Common myeloid progenitor, CD34-positive (primary cell): Measurements from ENCODE around the gene CMTM4.

Experiments
- CTCF ChIA-PET: fragments of 350-600 bp; sonication (Branson Sonifier 250); formaldehyde crosslinking; loops from one replicate; lab custom pipeline; 2021; ENCODE audit warnings: antibody characterized with exemption; lab: Charles Lee
- POLR2A ChIA-PET: fragments of 350-600 bp; sonication (Branson Sonifier 250); formaldehyde crosslinking; loops from one replicate; lab custom pipeline; 2021; ENCODE audit warnings: antibody characterized with exemption; lab: Charles Lee
- DNase-seq, 3 donors: peaks; one replicate each; pipeline versions ENCODE4 v3.0.0 to v3.0.0-alpha.2; 2013
- H3K27ac ChIP-seq, 2 experiments: 1 replicate in 1 of 2; 2 replicates in 1 of 2; pipeline ENCODE4 v1.7.0; 2013; ENCODE audit warnings: inconsistent platforms in 2 of 2, low read length in 2 of 2, mild to moderate bottlenecking in 2 of 2, low read depth in 1 of 2, moderate library complexity in 1 of 2; ENCODE audit not compliant: severe bottlenecking in 2 of 2, insufficient read depth in 1 of 2, poor library complexity in 1 of 2
- H3K27me3 ChIP-seq, 5 experiments: replicated peaks in 2 of 5; 1 replicate in 3 of 5; 2 replicates in 2 of 5; pipeline versions ENCODE4 v1.6.1 to v1.7.0; 2013; ENCODE audit warnings: low read length in 4 of 5, mild to moderate bottlenecking in 2 of 5, moderate library complexity in 2 of 5, inconsistent platforms in 1 of 5; ENCODE audit not compliant: insufficient read depth in 5 of 5, control insufficient read depth in 4 of 5
- H3K36me3 ChIP-seq, 4 experiments: 1 replicate in 2 of 4; 2 replicates in 2 of 4; pipeline versions ENCODE4 v1.6.1 to v1.7.0; 2013; ENCODE audit warnings: low read length in 3 of 4, control low read depth in 1 of 4, mild to moderate bottlenecking in 1 of 4; ENCODE audit not compliant: control insufficient read depth in 4 of 4, insufficient read depth in 4 of 4
- H3K4me1 ChIP-seq, 4 experiments: 1 replicate in 3 of 4; 2 replicates in 1 of 4; pipeline versions ENCODE4 v1.6.1 to v1.7.1; 2013; ENCODE audit warnings: low read length in 3 of 4, mild to moderate bottlenecking in 3 of 4, control low read depth in 1 of 4, inconsistent platforms in 1 of 4, moderate library complexity in 1 of 4; ENCODE audit not compliant: control insufficient read depth in 4 of 4, insufficient read depth in 4 of 4; ENCODE audit errors: control extremely low read depth in 1 of 4
- H3K4me3 ChIP-seq, 7 experiments: 1 replicate in 4 of 7; 2 replicates in 3 of 7; pipeline versions ENCODE4 v1.5.1 to v1.7.0; 2013; ENCODE audit warnings: mild to moderate bottlenecking in 7 of 7, low read length in 6 of 7, moderate library complexity in 6 of 7, inconsistent platforms in 2 of 7, low read depth in 2 of 7, control low read depth in 1 of 7; ENCODE audit not compliant: insufficient read depth in 4 of 7, control insufficient read depth in 1 of 7; ENCODE audit errors: extremely low read depth in 1 of 7
- H3K9me3 ChIP-seq, 5 experiments: 1 replicate in 4 of 5; 2 replicates in 1 of 5; pipeline versions ENCODE4 v1.6.1 to v1.7.1; 2013; ENCODE audit warnings: low read length in 4 of 5, mild to moderate bottlenecking in 2 of 5, inconsistent platforms in 1 of 5, low read depth in 1 of 5, moderate library complexity in 1 of 5; ENCODE audit not compliant: control insufficient read depth in 4 of 5, insufficient read depth in 2 of 5; ENCODE audit errors: control extremely low read depth in 1 of 5
- WGBS: methylation state at CpG from one replicate; pipeline ENCODE4 v1.1.5; 2013; ENCODE audit not compliant: insufficient coverage; 5-methylcytosine and 5-hydroxymethylcytosine counted together

Gene CMTM4

DNA sequence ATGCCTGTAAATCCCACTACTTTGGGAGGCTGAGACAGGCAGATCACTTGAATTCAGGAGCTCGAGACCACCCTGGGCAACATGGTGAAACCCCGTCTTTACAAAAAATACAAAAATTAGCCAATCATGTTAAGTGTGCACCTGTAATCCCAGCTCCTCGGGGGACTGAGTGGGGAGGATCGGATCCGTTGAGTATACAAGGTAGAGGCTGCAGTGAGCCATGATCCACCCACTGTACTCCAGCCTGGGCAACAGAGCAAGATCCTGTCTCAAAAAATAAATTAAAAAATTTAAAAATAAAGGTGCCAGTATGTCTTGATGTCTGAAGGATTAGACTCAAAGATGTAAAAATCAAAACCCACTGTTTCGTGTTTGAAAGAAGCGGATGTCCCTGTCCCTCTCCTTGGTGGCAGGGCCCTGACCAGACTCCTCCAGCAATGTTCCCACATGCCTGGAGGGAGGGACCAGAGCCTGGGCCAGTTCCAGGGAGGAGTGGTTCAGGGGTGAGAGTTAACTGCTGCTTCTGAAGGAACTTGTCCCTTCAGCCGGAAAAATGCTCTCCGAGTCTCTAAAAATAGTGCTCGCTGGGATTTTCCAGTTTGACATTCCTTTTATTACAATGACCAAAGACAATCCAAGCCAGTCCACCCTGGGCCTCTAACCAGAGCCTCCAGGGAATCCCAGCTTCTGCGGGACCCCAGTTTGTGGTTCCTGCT, 9.4 kb upstream of the CMTM4 start:
- POLR2A ChIA-PET = no interaction called here
- 97% methylated on average over 9 of the region's 11 CpGs for WGBS
- H3K9me3 ChIP-seq = no peaks in the 10 kb centered on the region
- H3K4me3 ChIP-seq = no peak overlapping the region
- H3K27me3 ChIP-seq = no peaks in the 10 kb centered on the region
- CTCF ChIA-PET = interaction anchor here (1.4 kb wide), 1 partner anchor 21 kb away, joined by 5 read pairs; no protein-coding TSS in a partner anchor
- H3K4me1 ChIP-seq = peaks cover 0 to 5% (median 4%) of the 10 kb centered on the region in 4 experiments
- no peak for DNase-seq
- H3K27ac ChIP-seq = no peak overlapping the region
- H3K36me3 ChIP-seq = no peaks in the 10 kb centered on the region

GRCh38 chr16:66703406-66704215, 7.1 kb upstream of the CMTM4 start:
- H3K9me3 ChIP-seq = no peaks in the 10 kb centered on the region
- peaks cover 2 to 5% (median 5%) of the 10 kb centered on the region in 4 experiments for H3K4me1 ChIP-seq
- 85% methylated on average over 8 of the region's 9 CpGs for WGBS
- no peak overlapping the region for H3K27ac ChIP-seq
- no peak overlapping the region for H3K4me3 ChIP-seq
- H3K36me3 ChIP-seq = no peaks in the 10 kb centered on the region
- no peak for DNase-seq
- CTCF ChIA-PET = no interaction called here
- POLR2A ChIA-PET = no interaction called here
- H3K27me3 ChIP-seq = no peaks in the 10 kb centered on the region

- ChIA-PET CTCF (interaction anchor here (0.6 to 1.6 kb wide), 4 partner anchors 12 to 45 kb away, joined by 3 to 4 read pairs (median 4); no protein-coding TSS in a partner anchor), POLR2A (no interaction called here)
- WGBS = 100% methylated on average over 1 of the region's 2 CpGs
- no peaks in the 10 kb centered on the region for H3K36me3 ChIP-seq
- DNase-seq = no peak
- no peaks in the 10 kb centered on the region for H3K27me3 ChIP-seq
- H3K9me3 ChIP-seq = no peaks in the 10 kb centered on the region
- H3K4me3 ChIP-seq = no peak overlapping the region
- H3K4me1 ChIP-seq = peaks cover 5 to 14% (median 14%) of the 10 kb centered on the region in 4 experiments
- H3K27ac ChIP-seq = no peak overlapping the region
Measured at GRCh38 chr16:66701516-66701915, 5.0 kb upstream of the CMTM4 start.

GRCh38 chr16:66701026-66701425, 4.5 kb upstream of the CMTM4 start:
- ChIA-PET CTCF (interaction anchor here (0.6 to 1.6 kb wide), 4 partner anchors 12 to 46 kb away, joined by 3 to 4 read pairs (median 4); no protein-coding TSS in a partner anchor), POLR2A (no interaction called here)
- no peak for DNase-seq
- 93% methylated on average over 2 of the region's 2 CpGs for WGBS
- Histone ChIP-seq H3K4me1 (peaks cover 5 to 17% (median 15%) of the 10 kb centered on the region in 4 experiments), H3K9me3 (no peaks in the 10 kb centered on the region), H3K4me3 (no peak overlapping the region), H3K27me3 (no peaks in the 10 kb centered on the region), H3K36me3 (no peaks in the 10 kb centered on the region), H3K27ac (no peak overlapping the region)

GRCh38 chr16:66699898-66700297, 3.4 kb upstream of the CMTM4 start:
- H3K4me3 ChIP-seq = no peak overlapping the region
- H3K9me3 ChIP-seq = no peaks in the 10 kb centered on the region
- H3K4me1 ChIP-seq = peaks cover 6 to 28% (median 27%) of the 10 kb centered on the region in 4 experiments
- ChIA-PET CTCF (interaction anchor here (1.6 to 3.3 kb wide), 2 partner anchors 39 to 49 kb away, joined by 4 to 13 read pairs; no protein-coding TSS in a partner anchor), POLR2A (interaction anchor here (0.6 kb wide), 1 partner anchor 48 kb away, joined by 12 read pairs; no protein-coding TSS in a partner anchor)
- H3K27ac ChIP-seq = no peak overlapping the region
- H3K27me3 ChIP-seq = no peaks in the 10 kb centered on the region
- WGBS = 100% methylated on average over 1 of the region's 1 CpG
- no peak for DNase-seq
- no peaks in the 10 kb centered on the region for H3K36me3 ChIP-seq

GRCh38 chr16:66698046-66698445, 1.5 kb upstream of the CMTM4 start:
- Histone ChIP-seq H3K4me1 (peaks cover 9 to 31% (median 28%) of the 10 kb centered on the region in 4 experiments), H3K36me3 (no peaks in the 10 kb centered on the region), H3K4me3 (no peak overlapping the region), H3K27me3 (no peaks in the 10 kb centered on the region), H3K9me3 (no peaks in the 10 kb centered on the region), H3K27ac (no peak overlapping the region)
- DNase-seq = no peak
- CTCF ChIA-PET = interaction anchor here (0.6 to 3.3 kb wide), 10 partner anchors 15 to 175 kb away, joined by 3 to 13 read pairs (median 4); partner anchors contain the start of gene DYNC1LI2
- POLR2A ChIA-PET = interaction anchor here (0.6 kb wide), 1 partner anchor 35 kb away, joined by 3 read pairs; no protein-coding TSS in a partner anchor
- 93% methylated on average over 3 of the region's 7 CpGs for WGBS
